GM12873 (cell line): ENCODE measurements around the gene RTN4IP1.

Experiments used
- CTCF ChIP-seq: IDR thresholded peaks from 2 replicates; pipeline ENCODE4 v1.5.1; 2012; ENCODE audit warnings: low read depth, mild to moderate bottlenecking, moderate library complexity, low read length, control low read depth; ENCODE audit not compliant: insufficient read depth; ENCODE audit errors: missing control alignments

The RTN4IP1 gene

GRCh38 chr6:106626485-106626884 lies 2.8 kb downstream of the RTN4IP1 start:
- no peak for TF ChIP-seq CTCF

GRCh38 chr6:106623039-106623438 lies 6.3 kb downstream of the RTN4IP1 start:
- no peak for TF ChIP-seq CTCF

GRCh38 chr6:106622412-106622811 lies 6.9 kb downstream of the RTN4IP1 start:
- TF ChIP-seq CTCF: no peak

- no peak for TF ChIP-seq CTCF
Observed at GRCh38 chr6:106620931-106621672, 8.2 kb downstream of the RTN4IP1 start.

GRCh38 chr6:106619223-106619622 lies 10.1 kb downstream of the RTN4IP1 start:
- no peak for TF ChIP-seq CTCF

GRCh38 chr6:106618324-106618723 lies 11.0 kb downstream of the RTN4IP1 start:
- TF ChIP-seq CTCF: no peak

GRCh38 chr6:106617857-106618256 lies 11.4 kb downstream of the RTN4IP1 start:
- no peak for TF ChIP-seq CTCF

GRCh38 chr6:106617302-106617701 lies 12.0 kb downstream of the RTN4IP1 start:
- TF ChIP-seq CTCF: no peak
